Upper lobe of left lung (tissue), 4 donors: Measurements from ENCODE around the gene CASP10.

Source experiments
- CTCF ChIP-seq, 6 experiments: fragments of 450-650 bp in 4 of 6; fragments of 200-600 bp in 2 of 6; sonication (generic) in 2 of 6; IDR thresholded peaks; one replicate each; pipeline ENCODE4 v1.5.1; 2016 to 2019; ENCODE audit warnings: antibody characterized with exemption in 6 of 6
- POLR2A ChIP-seq, 4 donors: fragments of 450-650 bp; IDR thresholded peaks; one replicate each; pipeline ENCODE4 v1.5.1; 2016 to 2017; ENCODE audit warnings: antibody characterized with exemption in 4 of 4, mild to moderate bottlenecking in 2 of 4

- TF ChIP-seq POLR2A (IDR thresholded peaks at IDR 0.05) (no peak), CTCF (IDR thresholded peaks at IDR 0.05) (no peak)
Observed at GRCh38 chr2:201237486-201238123, 54.7 kb downstream of the CASP10 start.
